HG03521 (cell line): ENCODE data around the gene PIK3CA.
"Not testable (repeated sequence)": the region's sequence is repeated elsewhere in the genome, so short reads cannot be mapped to it uniquely, and the experiment has no call there.

Experiments
- ATAC-seq: cut with Tn5 transposase; IDR thresholded peaks from one replicate; pipeline ENCODE4 v1.9.1; 2021; ENCODE audit warnings: mild to moderate bottlenecking, moderate library complexity; ENCODE audit not compliant: unreplicated experiment

The PIK3CA gene

DNA sequence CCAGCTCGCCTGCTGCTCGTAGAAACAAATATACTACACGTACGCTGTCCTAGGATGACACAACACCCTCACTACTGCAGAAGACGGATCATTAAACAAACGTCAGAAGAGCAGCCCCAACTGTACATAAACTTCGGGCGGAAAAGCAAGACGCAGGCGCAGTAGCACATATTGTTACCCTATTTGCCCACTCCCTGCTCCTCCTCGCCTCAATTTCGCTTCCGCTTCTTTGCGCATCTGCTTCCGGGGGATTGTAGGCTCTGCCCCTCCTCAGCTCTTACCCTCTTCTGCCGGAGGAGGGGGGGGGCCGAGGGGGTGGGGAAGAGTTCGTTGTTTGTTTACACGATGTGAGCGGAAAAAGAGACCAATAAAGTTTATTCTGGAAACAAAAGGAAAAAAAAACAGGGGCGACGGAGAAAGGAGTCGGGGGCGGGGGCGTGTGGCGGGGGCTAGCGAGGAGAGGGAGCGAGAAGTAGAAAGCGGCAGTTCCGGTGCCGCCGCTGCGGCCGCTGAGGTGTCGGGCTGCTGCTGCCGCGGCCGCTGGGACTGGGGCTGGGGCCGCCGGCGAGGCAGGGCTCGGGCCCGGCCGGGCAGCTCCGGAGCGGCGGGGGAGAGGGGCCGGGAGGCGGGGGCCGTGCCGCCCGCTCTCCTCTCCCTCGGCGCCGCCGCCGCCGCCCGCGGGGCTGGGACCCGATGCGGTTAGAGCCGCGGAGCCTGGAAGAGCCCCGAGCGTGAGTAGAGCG, at the start of gene PIK3CA:
TSS of gene PIK3CA (plus strand) at position 485 of the 743 bp plus-strand sequence. CDS start 50,469 bp downstream, outside the sequence.
- peak; percentile 69 for ATAC-seq

DNA sequence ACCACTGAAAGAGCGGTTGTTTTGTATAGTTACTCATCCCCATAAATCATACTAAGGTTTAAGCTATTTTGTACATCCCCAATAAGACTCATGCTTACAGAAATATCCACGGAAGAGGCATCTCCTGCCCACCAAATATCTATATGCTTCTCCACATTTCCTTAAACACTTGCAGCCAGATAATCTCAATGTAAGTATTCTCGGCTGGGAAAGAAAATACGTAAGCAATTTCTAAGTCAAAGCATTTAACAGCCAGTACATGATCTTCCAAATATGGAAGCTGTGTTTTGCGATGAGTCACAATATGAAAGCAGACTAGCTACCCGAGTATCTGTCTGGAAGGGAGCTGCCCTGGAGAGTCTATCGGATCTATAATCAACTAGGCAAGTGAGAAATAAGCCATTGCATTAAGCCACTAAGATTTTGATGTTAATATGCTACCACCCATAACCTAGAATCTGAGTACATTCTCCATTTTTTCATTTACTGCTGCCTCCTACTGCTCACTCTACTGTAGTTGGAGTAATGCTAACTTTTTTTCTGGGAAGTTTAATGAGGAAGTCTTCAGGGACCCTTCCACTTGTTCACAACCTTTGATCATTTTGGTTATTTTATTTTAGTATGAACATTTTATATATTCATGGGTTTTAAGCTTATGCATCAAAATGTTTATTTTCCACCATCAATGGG, 49.6 kb upstream of the PIK3CA start:
- no peak for ATAC-seq

DNA sequence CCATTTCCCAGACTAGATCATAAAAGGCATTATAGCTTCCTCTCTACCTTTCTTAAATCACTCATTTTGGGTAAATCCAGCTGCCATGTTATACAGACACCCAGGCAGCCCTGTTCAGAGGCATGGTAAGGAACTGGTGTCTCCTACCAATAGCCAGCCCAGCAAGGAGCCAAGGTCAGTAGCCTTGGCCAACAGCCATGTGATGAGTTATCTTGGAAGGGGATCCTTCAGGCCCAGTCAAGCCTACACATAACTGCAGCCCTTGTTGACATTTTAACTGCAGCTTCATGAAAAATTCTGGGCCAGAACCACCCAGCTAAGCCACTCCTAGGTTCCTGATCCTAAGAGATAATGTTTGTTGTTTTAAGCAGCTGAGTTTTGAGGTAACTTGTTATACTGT, 47.5 kb upstream of the PIK3CA start:
- ATAC-seq = no peak

DNA sequence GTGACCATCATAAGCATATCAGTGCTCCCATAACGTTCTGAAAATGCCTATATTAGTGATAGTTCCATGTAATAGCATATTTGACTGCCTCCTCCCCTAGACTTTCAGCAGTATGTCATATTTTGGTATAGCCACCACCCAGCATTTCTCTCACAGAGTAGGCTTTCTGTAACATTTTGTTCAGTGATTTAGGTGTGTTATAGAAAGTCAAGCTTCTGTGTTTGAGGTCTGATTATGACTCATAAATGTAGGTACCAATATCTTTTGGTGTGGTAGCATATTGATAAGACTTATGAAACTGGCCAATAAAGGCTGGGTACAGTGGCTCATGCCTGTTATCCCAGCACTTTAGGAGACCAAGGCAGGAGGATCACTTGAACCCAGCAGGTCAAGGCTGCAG, 42.3 kb upstream of the PIK3CA start:
- ATAC-seq = no peak

DNA sequence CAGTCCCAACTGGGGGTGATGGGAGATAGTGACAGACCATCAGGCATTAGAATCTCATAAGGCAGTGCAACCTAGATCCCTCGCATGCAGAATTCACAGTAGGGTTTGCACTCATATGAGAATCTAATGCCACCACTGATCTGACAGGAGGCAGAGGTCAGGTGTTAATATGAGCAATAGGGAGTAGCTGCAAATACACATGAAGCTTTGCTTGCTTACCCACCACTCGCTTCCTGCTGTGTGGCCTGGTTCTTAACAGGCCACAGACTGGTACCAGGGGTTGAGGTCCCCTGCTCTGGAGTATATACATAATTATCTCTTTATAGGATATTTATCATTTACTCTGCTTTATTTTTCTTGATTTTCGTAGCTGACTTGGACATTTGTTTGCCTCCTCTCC, 40.5 kb upstream of the PIK3CA start:
- ATAC-seq = no peak

DNA sequence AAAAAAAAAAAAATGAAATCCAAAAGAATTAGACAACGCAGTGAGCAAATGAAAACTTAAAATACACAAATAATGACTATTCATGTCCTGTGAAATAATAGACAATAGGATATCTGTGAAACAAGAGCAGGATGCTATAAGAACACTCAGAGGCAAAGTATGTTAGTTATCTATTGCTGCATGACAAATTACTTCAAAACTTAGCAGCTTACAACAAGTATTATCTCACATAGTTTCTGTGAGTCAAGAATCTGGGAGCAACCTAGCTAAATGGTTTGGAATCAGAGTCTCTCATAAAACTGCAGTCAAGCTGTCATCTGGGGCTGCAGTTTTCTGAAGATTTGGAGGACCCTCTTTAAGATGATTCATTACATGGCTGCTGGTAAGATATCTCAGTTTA, 40.1 kb upstream of the PIK3CA start:
- ATAC-seq = no peak

DNA sequence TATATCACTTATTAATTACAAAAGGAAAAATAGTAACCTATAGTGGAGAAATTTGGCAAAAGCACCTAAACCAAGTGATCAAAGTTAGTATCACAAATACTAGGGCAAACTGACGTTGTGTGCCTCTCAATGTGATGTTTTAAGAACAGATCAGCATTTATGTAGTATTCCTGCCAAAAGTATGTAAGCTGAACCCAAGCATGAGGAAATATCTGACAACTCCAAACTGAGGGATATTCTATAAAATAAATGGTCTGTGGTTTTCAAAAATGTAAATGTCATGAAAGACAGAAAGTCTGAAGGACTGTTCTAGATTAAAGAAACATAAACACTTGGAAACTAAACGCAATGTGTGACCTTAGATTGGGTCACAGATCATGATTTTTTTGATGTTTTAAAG, 34.3 kb upstream of the PIK3CA start:
- ATAC-seq = no peak

DNA sequence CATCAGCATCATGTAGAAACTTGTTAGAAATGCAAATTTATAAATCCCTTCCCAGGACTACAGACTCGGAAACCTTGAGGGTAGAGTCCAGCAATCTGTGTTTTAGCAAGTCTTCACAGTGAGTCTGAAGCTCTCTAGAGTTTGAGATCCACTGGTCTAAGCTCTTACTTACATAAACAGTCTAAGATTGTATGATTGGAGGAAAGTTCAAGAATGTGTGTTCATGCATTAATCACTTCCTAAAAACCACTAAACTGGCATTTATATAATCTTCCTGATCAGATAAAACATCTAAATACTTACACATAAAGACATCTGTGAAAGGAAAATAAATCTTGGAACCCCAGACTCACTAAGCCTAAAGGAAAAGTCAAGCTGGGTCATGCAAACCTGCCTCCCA, 32.7 kb upstream of the PIK3CA start:
- ATAC-seq = not testable (repeated sequence)

DNA sequence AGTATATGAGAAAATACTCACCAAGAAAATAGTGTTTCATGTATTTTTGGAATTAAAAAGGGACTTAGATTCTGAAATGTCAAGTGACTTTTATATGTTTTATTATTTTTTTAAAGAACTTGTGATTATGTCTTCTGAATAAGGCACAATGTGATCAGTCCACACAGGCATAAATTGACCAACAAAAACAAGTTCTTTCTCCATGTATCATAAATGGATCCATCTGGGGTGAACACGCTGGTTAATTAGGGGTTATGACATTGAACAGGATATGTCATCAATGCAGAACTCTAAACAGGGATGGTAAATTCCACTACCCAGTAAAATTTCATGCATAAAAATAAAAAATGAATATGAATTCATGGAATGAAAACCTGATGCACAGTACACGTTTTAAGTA, 31.3 kb upstream of the PIK3CA start:
- no peak for ATAC-seq

DNA sequence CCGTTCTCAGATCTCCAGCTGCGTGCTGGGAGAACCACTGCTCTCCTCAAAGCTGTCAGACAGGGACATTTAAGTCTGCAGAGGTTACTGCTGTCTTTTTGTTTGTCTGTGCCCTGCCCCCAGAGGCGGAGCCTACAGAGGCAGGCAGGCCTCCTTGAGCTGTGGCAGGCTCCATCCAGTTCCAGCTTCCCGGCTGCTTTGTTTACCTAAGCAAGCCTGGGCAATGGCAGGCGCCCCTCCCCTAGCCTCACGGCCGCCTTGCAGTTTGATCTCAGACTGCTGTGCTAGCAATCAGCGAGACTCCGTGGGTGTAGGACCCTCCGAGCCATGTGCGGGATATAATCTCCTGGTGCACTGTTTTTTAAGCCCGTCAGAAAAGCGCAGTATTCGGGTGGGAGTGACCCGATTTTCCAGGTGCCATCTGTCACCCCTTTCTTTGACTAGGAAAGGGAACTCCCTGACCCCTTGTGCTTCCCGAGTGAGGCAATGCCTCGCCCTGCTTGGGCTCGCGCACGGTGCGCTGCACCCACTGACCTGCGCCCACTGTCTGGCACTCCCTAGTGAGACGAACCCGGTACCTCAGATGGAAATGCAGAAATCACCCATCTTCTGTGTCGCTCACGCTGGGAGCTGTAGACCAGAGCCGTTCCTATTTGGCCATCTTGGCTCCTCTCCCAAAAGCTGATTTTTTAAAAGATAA, 15.8 kb upstream of the PIK3CA start:
- ATAC-seq = not testable (repeated sequence)

DNA sequence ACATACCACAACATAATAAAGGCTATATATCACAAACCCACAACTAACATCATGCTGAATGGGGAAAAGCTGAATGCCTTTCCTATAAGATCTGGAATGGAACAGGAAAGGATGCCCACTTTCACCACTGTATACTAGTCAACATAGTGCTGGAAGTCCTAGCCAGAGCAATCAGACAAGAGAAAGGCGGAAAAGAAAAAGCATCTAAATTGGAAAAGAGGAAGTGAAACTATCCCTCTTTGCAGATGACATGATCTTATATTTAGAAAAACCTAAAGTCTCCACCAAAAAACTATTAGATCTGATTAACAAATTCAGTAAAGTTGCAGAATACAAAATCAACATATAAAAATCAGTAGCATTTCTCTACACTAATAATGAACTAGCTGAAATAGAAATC, 14.6 kb upstream of the PIK3CA start:
- ATAC-seq = no peak

DNA sequence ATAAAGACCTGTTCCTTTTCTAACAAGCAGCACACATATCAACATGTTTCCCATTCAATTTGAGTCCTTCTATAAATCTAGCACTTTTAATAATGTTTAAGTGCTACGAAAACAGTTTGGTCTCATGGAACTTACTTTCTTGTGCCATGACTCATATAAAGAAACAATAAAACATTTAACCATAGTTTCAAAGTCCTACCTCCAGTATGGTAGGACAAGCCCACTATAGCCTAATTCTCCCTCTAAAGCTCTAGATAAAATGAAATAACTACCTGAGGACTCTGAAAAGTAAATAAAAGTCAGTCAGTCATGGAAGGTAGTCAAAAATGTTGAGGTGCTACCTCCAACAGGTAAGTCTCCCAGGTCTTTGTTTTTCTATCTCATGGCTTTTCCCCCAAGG, 12.0 kb upstream of the PIK3CA start:
- ATAC-seq = no peak

DNA sequence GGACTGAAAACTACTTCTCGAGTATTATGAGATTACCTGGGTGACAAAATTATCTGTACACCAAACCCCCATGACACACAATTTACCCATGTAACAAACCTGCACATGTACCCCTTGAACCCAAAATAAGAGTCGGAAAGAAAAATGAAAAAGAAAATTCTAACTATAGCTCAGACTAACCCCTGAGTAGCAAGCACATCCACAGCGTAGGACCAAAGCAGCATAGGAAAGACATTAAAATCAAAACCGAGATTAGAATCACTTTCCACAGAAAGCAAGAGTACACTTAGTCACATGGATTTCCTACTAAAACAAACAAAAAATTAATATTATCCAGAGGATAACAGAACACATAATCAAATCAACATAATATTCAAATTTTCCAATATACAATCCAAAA, 6.3 kb upstream of the PIK3CA start:
- ATAC-seq = no peak

DNA sequence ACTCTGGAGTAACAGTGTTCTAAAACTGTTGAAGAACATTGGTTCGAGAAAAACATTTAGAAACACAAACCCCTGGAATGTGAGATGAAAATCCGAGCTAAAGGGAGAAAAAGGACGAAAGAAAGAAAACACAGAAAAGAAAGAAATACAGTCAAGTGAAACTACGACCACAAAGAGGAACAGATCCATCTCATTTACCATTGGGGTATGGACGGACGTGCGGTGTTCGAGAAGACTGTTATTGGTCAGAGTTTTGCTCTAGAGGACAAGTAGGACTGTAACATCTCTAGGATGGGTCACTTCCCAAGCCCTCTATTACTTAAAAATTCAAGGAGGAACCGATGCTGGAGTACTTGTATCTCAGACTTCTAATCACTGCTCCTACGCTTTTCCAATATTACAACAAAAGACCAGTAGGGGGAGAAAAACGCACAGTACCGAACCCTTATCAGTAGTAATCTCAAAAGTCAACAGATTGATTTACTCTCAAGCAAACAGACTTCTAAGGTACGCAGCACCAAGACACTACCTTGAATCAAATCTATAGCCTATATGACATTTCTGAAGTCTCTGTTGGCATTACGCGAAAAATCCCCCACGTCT, 1.1 kb upstream of the PIK3CA start:
- ATAC-seq = no peak

DNA sequence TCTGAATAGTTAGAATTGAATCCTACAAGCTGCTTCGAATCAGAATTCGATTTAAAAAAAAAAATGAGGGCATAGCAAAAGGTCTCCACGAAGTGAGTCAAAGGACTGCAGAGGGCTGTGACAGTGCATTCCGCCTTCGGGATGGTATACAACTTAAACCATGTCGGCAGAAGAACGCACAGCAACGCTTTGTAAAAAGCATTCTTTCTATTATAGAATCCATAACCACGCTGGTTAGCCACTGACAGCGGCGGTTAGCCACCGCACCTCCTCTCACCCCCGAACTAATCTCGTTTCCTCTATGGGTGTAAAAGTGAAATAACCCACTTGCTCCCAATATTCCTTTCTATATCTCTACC, 664 bp upstream of the PIK3CA start:
- ATAC-seq = peak; percentile 25

DNA sequence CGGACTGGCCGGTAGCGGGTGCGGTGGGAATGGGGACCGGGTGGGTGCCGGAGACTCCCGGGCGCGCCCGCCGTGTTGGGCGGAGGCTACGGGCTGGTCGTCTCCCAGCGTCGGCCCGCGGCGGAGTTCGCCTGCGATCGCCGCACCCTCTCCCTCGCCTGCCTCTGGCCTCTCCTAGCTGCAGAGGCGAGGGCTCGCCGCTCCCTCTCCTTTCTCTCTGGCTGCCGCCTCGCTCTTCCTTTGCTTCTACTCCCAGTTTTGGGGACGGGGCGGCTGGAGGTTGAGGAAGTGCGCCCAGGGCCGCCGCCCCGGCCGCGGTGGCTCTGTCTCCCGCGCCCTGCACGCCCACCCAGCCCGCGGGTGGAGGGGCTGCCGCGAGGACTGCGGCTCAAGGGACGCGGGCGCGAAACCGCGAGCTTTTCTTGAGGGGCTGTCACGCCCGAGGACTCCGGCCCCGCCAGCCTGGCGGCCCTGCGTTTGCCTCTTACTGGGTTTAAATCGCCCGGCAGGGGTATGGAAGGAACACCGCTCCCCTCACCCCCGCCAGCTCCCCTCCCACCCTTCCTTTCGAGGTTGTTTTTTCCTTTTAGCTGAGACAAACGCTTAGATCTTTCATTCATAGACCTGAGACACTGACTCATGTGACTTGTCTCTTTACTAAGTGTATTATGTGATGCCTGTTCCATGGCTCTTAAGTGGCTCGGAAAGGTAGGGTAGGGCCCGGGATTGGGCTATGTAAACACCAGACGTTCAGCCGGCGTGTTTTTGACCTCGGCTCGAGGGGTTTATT, 654 bp downstream of the PIK3CA start:
- ATAC-seq = peak; percentile 30

DNA sequence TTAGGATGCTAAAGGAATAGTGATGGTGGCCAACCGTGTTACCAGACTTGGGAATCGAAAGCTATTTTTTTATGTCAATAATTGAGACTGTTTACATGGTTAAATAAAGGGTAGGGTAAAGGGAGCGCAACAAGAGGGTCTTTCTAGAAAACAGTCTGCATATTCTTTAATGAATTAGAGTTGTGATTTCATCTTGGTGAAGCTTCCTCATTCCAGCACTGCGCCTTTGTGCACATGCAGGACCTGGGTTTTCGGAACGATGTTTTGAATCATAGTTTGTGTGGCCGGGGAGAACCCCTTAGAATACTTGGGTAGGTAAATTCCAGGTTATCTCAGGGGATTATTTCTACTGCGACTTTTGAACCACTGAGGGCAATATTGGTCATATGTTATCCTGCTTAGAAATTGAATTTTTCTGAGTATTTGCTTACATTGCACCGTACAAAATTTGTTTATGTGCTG, 1.3 kb downstream of the PIK3CA start:
- no peak for ATAC-seq

DNA sequence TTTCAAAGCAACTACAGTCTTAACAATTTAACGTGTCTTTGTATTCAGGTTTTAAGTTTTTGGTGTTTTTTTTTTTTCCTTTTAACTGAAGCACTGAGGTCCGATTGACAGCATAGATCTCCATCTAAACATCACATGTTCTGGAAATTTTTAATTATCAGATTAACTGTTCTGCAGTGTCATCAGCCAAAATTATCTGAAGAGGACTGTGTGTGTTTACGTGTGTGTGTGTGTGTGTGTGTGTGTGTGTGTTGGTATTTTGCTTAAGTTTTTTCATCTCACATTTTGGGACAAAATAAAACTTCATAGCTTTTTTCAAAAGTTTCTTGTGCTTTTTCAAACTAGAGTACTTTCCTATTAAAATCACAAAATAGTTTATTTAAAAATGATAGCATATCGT, 1.8 kb downstream of the PIK3CA start:
- ATAC-seq = no peak

DNA sequence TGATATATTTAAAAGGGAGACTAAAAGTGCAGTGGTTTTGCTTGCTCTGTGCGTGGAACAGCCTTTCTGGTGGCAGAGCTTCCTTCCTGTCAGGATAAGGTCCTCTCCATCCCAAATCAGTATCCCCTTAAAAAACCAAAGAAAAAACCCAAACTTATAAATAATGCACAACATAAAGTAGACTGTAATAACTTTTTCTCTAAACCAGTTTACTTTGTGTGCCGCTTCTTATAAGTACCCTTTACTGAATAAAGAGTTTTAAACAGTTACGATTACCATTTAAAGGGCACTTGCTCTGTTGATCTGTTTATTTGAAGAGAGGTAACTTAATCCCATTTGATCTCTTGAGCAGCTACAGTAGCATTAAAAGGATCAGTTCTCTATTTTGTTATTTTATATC, 2.5 kb downstream of the PIK3CA start:
- ATAC-seq = no peak

DNA sequence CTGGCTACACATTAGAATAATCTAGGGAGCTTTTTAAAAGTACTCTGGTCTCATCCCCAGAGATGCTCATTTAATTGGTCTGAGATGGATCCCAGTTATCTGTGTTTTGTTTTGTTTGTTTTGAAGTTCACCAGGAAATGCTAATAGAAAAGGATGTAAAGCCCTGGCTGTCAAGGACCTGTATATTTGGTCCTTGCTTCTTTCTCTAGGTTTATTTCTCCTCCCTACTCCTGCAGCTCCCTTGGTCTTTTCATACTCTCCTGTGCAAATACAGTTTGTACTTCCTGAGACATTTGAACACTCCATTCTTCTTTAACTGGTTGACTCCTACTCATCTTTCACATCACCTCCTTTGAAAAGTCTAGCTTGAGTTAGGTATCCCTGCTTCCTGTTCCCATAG, 3.3 kb downstream of the PIK3CA start:
- no peak for ATAC-seq

DNA sequence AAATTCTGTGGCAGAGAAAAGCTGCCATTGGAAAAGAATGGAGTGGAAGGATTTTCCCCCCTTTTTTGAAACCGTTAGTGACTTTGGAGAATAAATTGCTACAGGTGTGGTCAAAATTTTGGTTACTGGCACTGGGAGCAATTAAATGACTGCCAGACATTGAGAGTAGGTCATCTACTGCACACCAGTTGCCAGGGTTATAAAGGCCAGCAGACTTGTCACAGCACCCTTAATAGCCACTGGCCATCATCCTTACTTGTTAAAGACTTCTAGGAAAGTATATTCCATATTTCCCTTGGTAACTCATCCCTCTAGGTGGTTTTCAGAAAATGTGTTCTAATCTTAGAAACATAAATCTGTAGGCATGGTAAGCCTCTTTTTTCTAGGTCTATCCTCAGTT, 8.0 kb downstream of the PIK3CA start:
- no peak for ATAC-seq
